IPS-NIHi11 (cell line): ENCODE data around the gene RPL36.
A peak's percentile ranks its signal among the peaks of the same experiment; 100 is the strongest.

Experiments
- DNase-seq: peaks from one replicate; pipeline ENCODE4 v3.0.0; 2012; ENCODE audit warnings: mixed read lengths, low spot score

The RPL36 gene

GRCh38 chr19:5690125-5690954 lies at the start of gene RPL36:
TSS of gene RPL36 (plus strand) at chr19:5690295. CDS start at chr19:5690508, 213 bp downstream.
- DNase-seq, result peak; percentile 92

- no peak for DNase-seq
Measured at GRCh38 chr19:5641171-5641570, 48.9 kb upstream of the RPL36 start.

GRCh38 chr19:5642204-5642603 lies 47.9 kb upstream of the RPL36 start:
- no peak for DNase-seq

GRCh38 chr19:5643060-5643459 lies 47.0 kb upstream of the RPL36 start:
- no peak for DNase-seq

GRCh38 chr19:5644037-5644436 lies 46.1 kb upstream of the RPL36 start:
- no peak for DNase-seq

GRCh38 chr19:5645409-5645808 lies 44.7 kb upstream of the RPL36 start:
- no peak for DNase-seq

GRCh38 chr19:5646703-5647102 lies 43.4 kb upstream of the RPL36 start:
- DNase-seq, result no peak

- DNase-seq, result no peak
Measured at GRCh38 chr19:5648464-5648863, 41.6 kb upstream of the RPL36 start.

GRCh38 chr19:5651361-5651760 lies 38.7 kb upstream of the RPL36 start:
- peak; percentile 25 for DNase-seq

GRCh38 chr19:5652261-5652660 lies 37.8 kb upstream of the RPL36 start:
- no peak for DNase-seq

- no peak for DNase-seq
Measured at GRCh38 chr19:5654931-5655330, 35.2 kb upstream of the RPL36 start.

- no peak for DNase-seq
Measured at GRCh38 chr19:5655412-5655811, 34.7 kb upstream of the RPL36 start.

GRCh38 chr19:5661483-5661882 lies 28.6 kb upstream of the RPL36 start:
- DNase-seq, result no peak

- DNase-seq, result no peak
Measured at GRCh38 chr19:5663904-5664303, 26.2 kb upstream of the RPL36 start.

- DNase-seq, result no peak
Measured at GRCh38 chr19:5664515-5664914, 25.6 kb upstream of the RPL36 start.

- no peak for DNase-seq
Measured at GRCh38 chr19:5665781-5666513, 24.1 kb upstream of the RPL36 start.

GRCh38 chr19:5666921-5667610 lies 23.0 kb upstream of the RPL36 start:
- no peak for DNase-seq

- peak; percentile 77 for DNase-seq
Measured at GRCh38 chr19:5667751-5668271, 22.3 kb upstream of the RPL36 start.

- no peak for DNase-seq
Measured at GRCh38 chr19:5669212-5669611, 20.9 kb upstream of the RPL36 start.

GRCh38 chr19:5671600-5671999 lies 18.5 kb upstream of the RPL36 start:
- DNase-seq, result peak; percentile 4

GRCh38 chr19:5672708-5673459 lies 17.2 kb upstream of the RPL36 start:
- DNase-seq, result peak; percentile 5

- DNase-seq, result no peak
Measured at GRCh38 chr19:5673752-5674151, 16.3 kb upstream of the RPL36 start.
